Measurements from ENCODE around the gene DAZAP2.

GRCh38 chr12:51247523-51248206 lies 9.0 kb downstream of the DAZAP2 start:
- TF ChIP-seq CTCF (IDR thresholded peaks at IDR 0.05; ENCODE audit: low read length) (no peak), EZH2phosphoT487 (IDR thresholded peaks at IDR 0.05; ENCODE audit: low read length) (no peak)
